GM12878 (cell line): ENCODE data around the gene MGMT. TPM values are rescaled to one million over a fixed set of nuclear protein-coding genes. Genes with fewer than 3 reads are reported as not detected.

Source experiments
- ATAC-seq: fragments of 200-7000 bp; cut with Tn5 transposase; 3 replicates; pipeline ENCODE4 v1.9.1; 2020; ENCODE audit warnings: mild to moderate bottlenecking, moderate library complexity
- BruUV-seq: library from RNA; stranded (reverse); fragments of 400-500 nt; replicated peaks from 2 replicates; lab custom pipeline; 2021; lab: Mats Ljungman, UMichigan
- CTCF ChIA-PET: fragments of 300-600 bp; sonication (Branson Sonifier 250); formaldehyde crosslinking; extraction: SDS; loops from one replicate; lab custom pipeline; 2021; ENCODE audit warnings: inconsistent platforms; lab: Yijun Ruan, JAX
- POLR2A ChIA-PET: fragments of 350-600 bp; formaldehyde crosslinking; extraction: SDS; loops from one replicate; lab custom pipeline; 2021; ENCODE audit warnings: inconsistent platforms; lab: Charles Lee
- RAD21 ChIA-PET: fragments of 300-600 bp; sonication (Branson Sonifier 250); formaldehyde crosslinking; loops from one replicate; lab custom pipeline; 2023; ENCODE audit warnings: antibody characterized with exemption; ENCODE audit not compliant: unreplicated experiment; lab: Charles Lee
- SMC1A ChIA-PET: fragments of 300-600 bp; sonication (Branson Sonifier 250); formaldehyde crosslinking; loops from one replicate; lab custom pipeline; 2023; ENCODE audit not compliant: unreplicated experiment, uncharacterized antibody; lab: Charles Lee
- DNase-seq: peaks from one replicate; pipeline ENCODE4 v3.0.0-alpha.2; 2011; ENCODE audit warnings: low read depth, low spot score
- FAIRE-seq: peaks from 3 replicates; lab custom pipeline; 2011; peaks lifted over from hg19 to GRCh38; lab: Jason Lieb, UNC
- H2AFZ ChIP-seq: 2 replicates; pipeline ENCODE4 v1.6.0; 2011; ENCODE audit warnings: low read depth, low read length, control low read depth; ENCODE audit not compliant: control insufficient read depth
- H3K27ac ChIP-seq: 2 replicates; pipeline ENCODE4 v1.5.1; 2011; ENCODE audit warnings: control low read depth; ENCODE audit not compliant: control insufficient read depth, insufficient read depth
- H3K27me3 ChIP-seq, 2 experiments: replicated peaks in 1 of 2; 2 replicates each; pipeline versions ENCODE4 v1.6.0 to v1.6.1; 2011; ENCODE audit warnings: low read length in 1 of 2; ENCODE audit not compliant: control insufficient read depth in 2 of 2, insufficient read depth in 2 of 2
- H3K36me3 ChIP-seq, 2 experiments: 2 replicates each; pipeline ENCODE4 v1.5.1; 2011; ENCODE audit warnings: low read length in 1 of 2; ENCODE audit not compliant: control insufficient read depth in 2 of 2, insufficient read depth in 2 of 2
- H3K4me1 ChIP-seq: 2 replicates; pipeline ENCODE4 v1.6.1; 2011; ENCODE audit warnings: mild to moderate bottlenecking, low read length, moderate library complexity, mixed read lengths; ENCODE audit not compliant: control insufficient read depth, insufficient read depth
- H3K4me2 ChIP-seq: 2 replicates; pipeline ENCODE4 v1.6.0; 2011; ENCODE audit warnings: control low read depth; ENCODE audit not compliant: control insufficient read depth, insufficient read depth
- H3K4me3 ChIP-seq: fragments of 200-600 bp; sonication (generic); 2 replicates; pipeline ENCODE4 v1.5.1; 2016
- H3K79me2 ChIP-seq: 2 replicates; pipeline ENCODE4 v1.6.0; 2011; ENCODE audit warnings: low read length; ENCODE audit not compliant: control insufficient read depth, insufficient read depth
- H3K9ac ChIP-seq: 2 replicates; pipeline ENCODE4 v1.8.0; 2011; ENCODE audit warnings: low read length, control low read depth, mixed read lengths; ENCODE audit not compliant: control insufficient read depth, insufficient read depth
- H3K9me3 ChIP-seq: replicated peaks from 3 replicates; pipeline ENCODE4 v1.5.1; 2011; ENCODE audit warnings: mild to moderate bottlenecking, low read length; ENCODE audit not compliant: control insufficient read depth, insufficient read depth
- H4K20me1 ChIP-seq: 2 replicates; pipeline ENCODE4 v1.6.0; 2011; ENCODE audit not compliant: control insufficient read depth, insufficient read depth
- CREM ChIP-seq: IDR thresholded peaks from 2 replicates; pipeline ENCODE4 v1.6.1; 2014; ENCODE audit warnings: antibody characterized with exemption, low read depth
- ESRRA ChIP-seq: IDR thresholded peaks from 2 replicates; pipeline ENCODE4 v1.6.1; 2012; ENCODE audit warnings: mild to moderate bottlenecking, low read length, improper control_type of control experiment
- FOXM1 ChIP-seq: IDR thresholded peaks from 2 replicates; pipeline ENCODE4 v1.6.1; 2012; ENCODE audit warnings: low read depth, mild to moderate bottlenecking, inconsistent platforms, low read length, moderate library complexity
- KLF5 ChIP-seq: fragments of 450-650 bp; IDR thresholded peaks from 2 replicates; pipeline ENCODE4 v1.6.1; 2014; ENCODE audit warnings: mild to moderate bottlenecking; ENCODE audit not compliant: partially characterized antibody
- TARDBP ChIP-seq: IDR thresholded peaks from 2 replicates; pipeline ENCODE4 v1.6.1; 2016; ENCODE audit warnings: borderline replicate concordance
- TCF12 ChIP-seq: IDR thresholded peaks from 2 replicates; pipeline ENCODE4 v1.6.1; 2011; ENCODE audit warnings: low read depth, mild to moderate bottlenecking, low read length
- WGBS: methylation state at CpG from one replicate; pipeline ENCODE4 v1.1.6; 2016; ENCODE audit warnings: low lambda C conversion rate; ENCODE audit not compliant: insufficient replicate concordance, insufficient coverage; ENCODE audit errors: missing lambda C conversion rate; 5-methylcytosine and 5-hydroxymethylcytosine counted together
- in situ Hi-C: fragments of 300-500 bp; cut with MboI; formaldehyde crosslinking; loops from 9 replicates; pipeline ENCODE4 v1.14.3; 2018; ENCODE audit warnings: mixed read lengths
- intact Hi-C: fragments of 100-400 bp; cut with micrococcal nuclease; formaldehyde crosslinking; loops from one replicate; pipeline ENCODE4 v1.14.2; 2022; ENCODE audit not compliant: unreplicated experiment
- polyA plus RNA-seq, 11 experiments: library from polyadenylated mRNA; depleted of rRNA in 4 of 11; unstranded in 6 of 11; stranded (reverse) in 5 of 11; fragments of >200 nt; fragmentation: Nextera tagmentation in 4 of 11; fragmentation: Illumina TruSeq in 1 of 11; extraction: Ambion mirVana in 4 of 11; extraction: Trizol in 1 of 11; gene quantifications; 1 replicate in 1 of 11; 2 replicates in 10 of 11; pipeline versions ENCODE4 v1.2.1 to v1.2.3, GENCODE V29; 2011 to 2016; ENCODE audit warnings: inconsistent platforms in 2 of 11, missing spikeins in 2 of 11, low read depth in 1 of 11
- total RNA-seq, 4 experiments: library from RNA; depleted of rRNA in 3 of 4; stranded (reverse); fragments of >200 nt in 3 of 4; fragmentation: Illumina TruSeq in 1 of 4; extraction: Trizol in 1 of 4; gene quantifications; 2 replicates each; pipeline versions ENCODE4 v1.2.1 to v1.2.3, GENCODE V29; 2013 to 2021
- TF ChIP-seq, protein P1 (sequence below): fragments of 450-650 bp; formaldehyde crosslinking; IDR thresholded peaks from 2 replicates; pipeline ENCODE4 v1.4.0; 2022; ENCODE audit warnings: mild to moderate bottlenecking, moderate library complexity
- TF ChIP-seq, protein P2 (sequence below): IDR thresholded peaks from 2 replicates; pipeline ENCODE4 v1.6.1; 2011; ENCODE audit warnings: low read depth, mild to moderate bottlenecking, low read length, moderate library complexity, borderline replicate concordance; ENCODE audit errors: extremely low read depth
- TF ChIP-seq, protein P3 (sequence below): fragments of 450-650 bp; IDR thresholded peaks from 2 replicates; pipeline ENCODE4 v1.6.1; 2017; ENCODE audit warnings: mild to moderate bottlenecking, moderate library complexity
- TF ChIP-seq, protein P4 (sequence below): IDR thresholded peaks from 2 replicates; pipeline ENCODE4 v1.6.1; 2012; ENCODE audit warnings: improper control_type of control experiment, low read depth, low read length; ENCODE audit not compliant: insufficient replicate concordance

MGMT gene
- total and polyA plus RNA-seq, 10 of the 15 experiments (the other 5 are each of a cell fraction or from before 2014, with no cell fraction given), result 0.16 to 24.2 (median 13.3) TPM

DNA sequence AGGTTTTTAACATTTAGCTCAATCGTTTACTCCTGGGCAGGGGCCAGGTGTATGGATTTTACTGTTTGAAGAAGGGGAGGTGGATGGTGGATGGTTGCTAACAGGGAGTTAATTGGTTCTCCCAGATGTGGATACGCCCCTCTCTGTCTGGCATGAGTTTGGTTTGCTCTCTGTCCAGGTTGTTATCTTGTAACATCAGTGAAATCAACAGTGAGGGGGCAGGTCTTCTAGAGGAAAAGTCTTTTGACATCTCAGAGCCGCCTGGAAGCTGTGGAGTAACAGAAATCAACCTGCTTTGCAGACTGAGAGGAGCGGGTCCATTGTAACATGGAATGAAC, 243.4 kb downstream of the MGMT start (continued):
- TF ChIP-seq, protein P1, sequence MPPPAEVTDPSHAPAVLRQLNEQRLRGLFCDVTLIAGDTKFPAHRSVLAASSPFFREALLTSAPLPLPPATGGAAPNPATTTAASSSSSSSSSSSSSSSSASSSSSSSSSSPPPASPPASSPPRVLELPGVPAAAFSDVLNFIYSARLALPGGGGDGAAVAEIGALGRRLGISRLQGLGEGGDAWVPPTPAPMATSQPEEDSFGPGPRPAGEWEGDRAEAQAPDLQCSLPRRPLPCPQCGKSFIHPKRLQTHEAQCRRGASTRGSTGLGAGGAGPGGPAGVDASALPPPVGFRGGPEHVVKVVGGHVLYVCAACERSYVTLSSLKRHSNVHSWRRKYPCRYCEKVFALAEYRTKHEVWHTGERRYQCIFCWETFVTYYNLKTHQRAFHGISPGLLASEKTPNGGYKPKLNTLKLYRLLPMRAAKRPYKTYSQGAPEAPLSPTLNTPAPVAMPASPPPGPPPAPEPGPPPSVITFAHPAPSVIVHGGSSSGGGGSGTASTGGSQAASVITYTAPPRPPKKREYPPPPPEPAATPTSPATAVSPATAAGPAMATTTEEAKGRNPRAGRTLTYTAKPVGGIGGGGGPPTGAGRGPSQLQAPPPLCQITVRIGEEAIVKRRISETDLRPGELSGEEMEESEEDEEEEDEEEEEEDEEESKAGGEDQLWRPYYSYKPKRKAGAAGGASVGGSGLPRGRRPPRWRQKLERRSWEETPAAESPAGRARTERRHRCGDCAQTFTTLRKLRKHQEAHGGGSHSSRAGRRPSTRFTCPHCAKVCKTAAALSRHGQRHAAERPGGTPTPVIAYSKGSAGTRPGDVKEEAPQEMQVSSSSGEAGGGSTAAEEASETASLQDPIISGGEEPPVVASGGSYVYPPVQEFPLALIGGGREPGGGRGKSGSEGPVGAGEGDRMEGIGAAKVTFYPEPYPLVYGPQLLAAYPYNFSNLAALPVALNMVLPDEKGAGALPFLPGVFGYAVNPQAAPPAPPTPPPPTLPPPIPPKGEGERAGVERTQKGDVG, result no peak
- TF ChIP-seq TCF12, result no peak
- no peak for TF ChIP-seq FOXM1
- no peak for TF ChIP-seq ESRRA
- TF ChIP-seq, protein P2, sequence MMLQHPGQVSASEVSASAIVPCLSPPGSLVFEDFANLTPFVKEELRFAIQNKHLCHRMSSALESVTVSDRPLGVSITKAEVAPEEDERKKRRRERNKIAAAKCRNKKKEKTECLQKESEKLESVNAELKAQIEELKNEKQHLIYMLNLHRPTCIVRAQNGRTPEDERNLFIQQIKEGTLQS, result no peak
- TF ChIP-seq CREM, result no peak
- TF ChIP-seq KLF5, result no peak
- TF ChIP-seq, all 136 proteins: peak for 0

DNA sequence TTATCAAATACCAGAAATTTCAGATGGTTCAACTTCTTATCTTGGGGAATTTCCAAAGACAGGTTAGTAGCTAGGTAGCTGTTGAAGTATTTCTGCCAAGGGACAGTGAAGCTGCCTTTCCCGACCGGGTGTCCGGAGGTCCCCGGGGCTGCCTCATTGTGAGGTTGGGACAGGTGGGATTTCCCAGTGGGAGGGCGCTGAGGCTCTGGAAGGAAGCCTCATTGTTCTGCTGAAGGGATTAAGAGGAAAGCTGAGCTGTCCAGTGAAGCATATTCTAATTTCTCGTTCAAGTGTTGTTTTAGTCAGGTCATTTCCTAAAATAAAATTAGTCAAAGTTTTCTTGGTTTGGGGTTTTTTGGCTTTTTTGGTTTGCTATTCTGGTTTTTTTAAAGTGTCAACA, 244.2 kb downstream of the MGMT start:
- intact Hi-C loops (no loop called here), in situ Hi-C loops (no loop called here)
- H3K4me2 ChIP-seq, result no peak overlapping the region
- ChIA-PET RAD21 (no interaction called here), CTCF (no interaction called here), SMC1A (no interaction called here), POLR2A (no interaction called here)
- H3K9me3 ChIP-seq, result no peaks in the 10 kb centered on the region
- H2AFZ ChIP-seq, result no peak overlapping the region
- no peaks in the 10 kb centered on the region for H3K79me2 ChIP-seq
- H3K4me3 ChIP-seq, result no peak overlapping the region
- ATAC-seq, result no peak
- DNase-seq, result no peak
- no peaks in the 10 kb centered on the region for H3K27me3 ChIP-seq
- H3K4me1 ChIP-seq, result no peaks in the 10 kb centered on the region
- WGBS, result 64% methylated on average over 6 of the region's 6 CpGs
- no TSS peak for BruUV-seq
- no peaks in the 10 kb centered on the region for H4K20me1 ChIP-seq
- no peak overlapping the region for H3K9ac ChIP-seq
- no peak for FAIRE-seq
- no peak overlapping the region for H3K27ac ChIP-seq
- no peaks in the 10 kb centered on the region for H3K36me3 ChIP-seq
- TF ChIP-seq TARDBP, result no peak
- TF ChIP-seq, protein P3, sequence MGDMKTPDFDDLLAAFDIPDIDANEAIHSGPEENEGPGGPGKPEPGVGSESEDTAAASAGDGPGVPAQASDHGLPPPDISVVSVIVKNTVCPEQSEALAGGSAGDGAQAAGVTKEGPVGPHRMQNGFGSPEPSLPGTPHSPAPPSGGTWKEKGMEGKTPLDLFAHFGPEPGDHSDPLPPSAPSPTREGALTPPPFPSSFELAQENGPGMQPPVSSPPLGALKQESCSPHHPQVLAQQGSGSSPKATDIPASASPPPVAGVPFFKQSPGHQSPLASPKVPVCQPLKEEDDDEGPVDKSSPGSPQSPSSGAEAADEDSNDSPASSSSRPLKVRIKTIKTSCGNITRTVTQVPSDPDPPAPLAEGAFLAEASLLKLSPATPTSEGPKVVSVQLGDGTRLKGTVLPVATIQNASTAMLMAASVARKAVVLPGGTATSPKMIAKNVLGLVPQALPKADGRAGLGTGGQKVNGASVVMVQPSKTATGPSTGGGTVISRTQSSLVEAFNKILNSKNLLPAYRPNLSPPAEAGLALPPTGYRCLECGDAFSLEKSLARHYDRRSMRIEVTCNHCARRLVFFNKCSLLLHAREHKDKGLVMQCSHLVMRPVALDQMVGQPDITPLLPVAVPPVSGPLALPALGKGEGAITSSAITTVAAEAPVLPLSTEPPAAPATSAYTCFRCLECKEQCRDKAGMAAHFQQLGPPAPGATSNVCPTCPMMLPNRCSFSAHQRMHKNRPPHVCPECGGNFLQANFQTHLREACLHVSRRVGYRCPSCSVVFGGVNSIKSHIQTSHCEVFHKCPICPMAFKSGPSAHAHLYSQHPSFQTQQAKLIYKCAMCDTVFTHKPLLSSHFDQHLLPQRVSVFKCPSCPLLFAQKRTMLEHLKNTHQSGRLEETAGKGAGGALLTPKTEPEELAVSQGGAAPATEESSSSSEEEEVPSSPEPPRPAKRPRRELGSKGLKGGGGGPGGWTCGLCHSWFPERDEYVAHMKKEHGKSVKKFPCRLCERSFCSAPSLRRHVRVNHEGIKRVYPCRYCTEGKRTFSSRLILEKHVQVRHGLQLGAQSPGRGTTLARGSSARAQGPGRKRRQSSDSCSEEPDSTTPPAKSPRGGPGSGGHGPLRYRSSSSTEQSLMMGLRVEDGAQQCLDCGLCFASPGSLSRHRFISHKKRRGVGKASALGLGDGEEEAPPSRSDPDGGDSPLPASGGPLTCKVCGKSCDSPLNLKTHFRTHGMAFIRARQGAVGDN, result no peak
- TF ChIP-seq, protein P4, sequence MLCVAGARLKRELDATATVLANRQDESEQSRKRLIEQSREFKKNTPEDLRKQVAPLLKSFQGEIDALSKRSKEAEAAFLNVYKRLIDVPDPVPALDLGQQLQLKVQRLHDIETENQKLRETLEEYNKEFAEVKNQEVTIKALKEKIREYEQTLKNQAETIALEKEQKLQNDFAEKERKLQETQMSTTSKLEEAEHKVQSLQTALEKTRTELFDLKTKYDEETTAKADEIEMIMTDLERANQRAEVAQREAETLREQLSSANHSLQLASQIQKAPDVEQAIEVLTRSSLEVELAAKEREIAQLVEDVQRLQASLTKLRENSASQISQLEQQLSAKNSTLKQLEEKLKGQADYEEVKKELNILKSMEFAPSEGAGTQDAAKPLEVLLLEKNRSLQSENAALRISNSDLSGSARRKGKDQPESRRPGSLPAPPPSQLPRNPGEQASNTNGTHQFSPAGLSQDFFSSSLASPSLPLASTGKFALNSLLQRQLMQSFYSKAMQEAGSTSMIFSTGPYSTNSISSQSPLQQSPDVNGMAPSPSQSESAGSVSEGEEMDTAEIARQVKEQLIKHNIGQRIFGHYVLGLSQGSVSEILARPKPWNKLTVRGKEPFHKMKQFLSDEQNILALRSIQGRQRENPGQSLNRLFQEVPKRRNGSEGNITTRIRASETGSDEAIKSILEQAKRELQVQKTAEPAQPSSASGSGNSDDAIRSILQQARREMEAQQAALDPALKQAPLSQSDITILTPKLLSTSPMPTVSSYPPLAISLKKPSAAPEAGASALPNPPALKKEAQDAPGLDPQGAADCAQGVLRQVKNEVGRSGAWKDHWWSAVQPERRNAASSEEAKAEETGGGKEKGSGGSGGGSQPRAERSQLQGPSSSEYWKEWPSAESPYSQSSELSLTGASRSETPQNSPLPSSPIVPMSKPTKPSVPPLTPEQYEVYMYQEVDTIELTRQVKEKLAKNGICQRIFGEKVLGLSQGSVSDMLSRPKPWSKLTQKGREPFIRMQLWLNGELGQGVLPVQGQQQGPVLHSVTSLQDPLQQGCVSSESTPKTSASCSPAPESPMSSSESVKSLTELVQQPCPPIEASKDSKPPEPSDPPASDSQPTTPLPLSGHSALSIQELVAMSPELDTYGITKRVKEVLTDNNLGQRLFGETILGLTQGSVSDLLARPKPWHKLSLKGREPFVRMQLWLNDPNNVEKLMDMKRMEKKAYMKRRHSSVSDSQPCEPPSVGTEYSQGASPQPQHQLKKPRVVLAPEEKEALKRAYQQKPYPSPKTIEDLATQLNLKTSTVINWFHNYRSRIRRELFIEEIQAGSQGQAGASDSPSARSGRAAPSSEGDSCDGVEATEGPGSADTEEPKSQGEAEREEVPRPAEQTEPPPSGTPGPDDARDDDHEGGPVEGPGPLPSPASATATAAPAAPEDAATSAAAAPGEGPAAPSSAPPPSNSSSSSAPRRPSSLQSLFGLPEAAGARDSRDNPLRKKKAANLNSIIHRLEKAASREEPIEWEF, result no peak
